ENCODE data around the gene IQGAP3. TPM values are rescaled to one million over a fixed set of nuclear protein-coding genes. Genes with fewer than 3 reads are reported as not detected.

The IQGAP3 gene
- 16.6 and 17.2 TPM in 2 replicates for total RNA-seq

GRCh38 chr1:156571919-156572662 lies at the start of gene IQGAP3:
IQGAP3 (minus strand) TSS chr1:156572565; CDS start chr1:156572529, 36 bp downstream.

GRCh38 chr1:156618853-156619581 lies 46.7 kb upstream of the IQGAP3 start, which contains the start of gene HAPLN2:
HAPLN2 (plus strand) TSS chr1:156619415; CDS start chr1:156623491, 4,076 bp downstream.

GRCh38 chr1:156601122-156601830 lies 28.9 kb upstream of the IQGAP3 start, which contains the start of gene GPATCH4:
GPATCH4 (minus strand) TSS chr1:156601479.

GRCh38 chr1:156591432-156592157 lies 19.2 kb upstream of the IQGAP3 start, which contains the start of gene NAXE:
NAXE (plus strand) TSS chr1:156591776; CDS start chr1:156591805, 29 bp downstream.

GRCh38 chr1:156579472-156579871 lies 7.1 kb upstream of the IQGAP3 start, which contains the start of gene TTC24:
TTC24 (plus strand) TSS chr1:156579723; CDS start chr1:156581365, 1,642 bp downstream.

GRCh38 chr1:156500543-156500792 lies 71.9 kb downstream of the IQGAP3 start, which contains the start of gene MEF2D:
MEF2D (minus strand) TSS chr1:156500775; CDS start chr1:156483292, 17,483 bp downstream.

Other genes starting within 250 kb of the IQGAP3 start
- 818 and 828 TPM in 2 replicates for gene CCT3, start 234.3 kb downstream of the IQGAP3 start, total RNA-seq
- gene TSACC, start 234.0 kb downstream of the IQGAP3 start, total RNA-seq: not detected in 2 replicates
- not detected in 2 replicates for gene RHBG, start 203.4 kb downstream of the IQGAP3 start, total RNA-seq
- 2.7 and 3.9 TPM in 2 replicates for gene MEF2D, start 71.8 kb downstream of the IQGAP3 start, total RNA-seq
- gene TTC24, start 7.2 kb upstream of the IQGAP3 start, total RNA-seq: not detected in 2 replicates
- gene NAXE, start 19.2 kb upstream of the IQGAP3 start, total RNA-seq: 126 TPM in 2 replicates
- 29.6 and 34.5 TPM in 2 replicates for gene GPATCH4, start 28.9 kb upstream of the IQGAP3 start, total RNA-seq
- gene HAPLN2, start 46.9 kb upstream of the IQGAP3 start, total RNA-seq: not detected in 2 replicates
- 0.15 TPM in 1 of 2 replicates, not detected in the other for gene BCAN, start 69.6 kb upstream of the IQGAP3 start, total RNA-seq
- 154 and 164 TPM in 2 replicates for gene NES, start 104.8 kb upstream of the IQGAP3 start, total RNA-seq
- 1.1 and 1.3 TPM in 2 replicates for gene CRABP2, start 133.0 kb upstream of the IQGAP3 start, total RNA-seq
- 7.8 and 8.1 TPM in 2 replicates for gene METTL25B, start 155.9 kb upstream of the IQGAP3 start, total RNA-seq
- 6.7 and 9.1 TPM in 2 replicates for gene ISG20L2, start 156.2 kb upstream of the IQGAP3 start, total RNA-seq
- 40.9 and 43.6 TPM in 2 replicates for gene MRPL24, start 168.5 kb upstream of the IQGAP3 start, total RNA-seq
- gene HDGF, start 179.1 kb upstream of the IQGAP3 start, total RNA-seq: 134 and 196 TPM in 2 replicates
- gene PRCC, start 195.0 kb upstream of the IQGAP3 start, total RNA-seq: 7.4 and 8.4 TPM in 2 replicates
- gene SH2D2A, start 244.3 kb upstream of the IQGAP3 start, total RNA-seq: 0.97 TPM in 1 of 2 replicates, not detected in the other

Measured in epithelial cell of umbilical artery (primary cell).